Nephron progenitor cell (in vitro differentiated cells): ENCODE results near the gene PTK6.

Source experiments
- DNase-seq: peaks from one replicate; pipeline ENCODE4 v3.0.0; 2021
- H3K27ac Mint-ChIP-seq: 2 replicates; pipeline ENCODE4 v1.8.0; 2021; ENCODE audit warnings: mild to moderate bottlenecking, moderate library complexity, mixed read lengths
- H3K27me3 Mint-ChIP-seq: 2 replicates; pipeline ENCODE4 v1.8.0; 2021; ENCODE audit warnings: mild to moderate bottlenecking, low read depth, mixed read lengths; ENCODE audit not compliant: poor library complexity
- H3K36me3 Mint-ChIP-seq: 2 replicates; pipeline ENCODE4 v1.8.0; 2021; ENCODE audit warnings: low read depth, mixed read lengths
- H3K4me1 Mint-ChIP-seq: 2 replicates; pipeline ENCODE4 v1.8.0; 2021; ENCODE audit warnings: mixed read lengths
- H3K4me3 Mint-ChIP-seq: 2 replicates; pipeline ENCODE4 v1.8.0; 2021; ENCODE audit warnings: mild to moderate bottlenecking, moderate library complexity, mixed read lengths
- H3K9me3 Mint-ChIP-seq: 2 replicates; pipeline ENCODE4 v1.8.0; 2021; ENCODE audit warnings: mild to moderate bottlenecking, moderate library complexity, mixed read lengths
- CTCF ChIP-seq: fragments of 200-600 bp; sonication (generic); IDR thresholded peaks from 2 replicates; pipeline ENCODE4 v1.5.0; 2021; ENCODE audit warnings: antibody characterized with exemption

The PTK6 gene

GRCh38 chr20:63543131-63543530, 6.0 kb upstream of the PTK6 start:
- no peak for DNase-seq
- no peak for TF ChIP-seq CTCF
- Mint-ChIP-seq H3K4me3 (no peak overlapping the region), H3K36me3 (no peaks in the 10 kb centered on the region), H3K9me3 (no peaks in the 10 kb centered on the region), H3K27ac (no peak overlapping the region), H3K4me1 (no peaks in the 10 kb centered on the region), H3K27me3 (peaks cover 19% of the 10 kb centered on the region)

GRCh38 chr20:63542696-63543095, 5.5 kb upstream of the PTK6 start:
- peaks cover 19% of the 10 kb centered on the region for H3K27me3 Mint-ChIP-seq
- no peak for DNase-seq
- H3K9me3 Mint-ChIP-seq: no peaks in the 10 kb centered on the region
- no peaks in the 10 kb centered on the region for H3K36me3 Mint-ChIP-seq
- no peak overlapping the region for H3K27ac Mint-ChIP-seq
- H3K4me3 Mint-ChIP-seq: no peak overlapping the region
- H3K4me1 Mint-ChIP-seq: no peaks in the 10 kb centered on the region
- no peak for TF ChIP-seq CTCF

GRCh38 chr20:63542031-63542559, 4.9 kb upstream of the PTK6 start:
- Mint-ChIP-seq H3K36me3 (no peaks in the 10 kb centered on the region), H3K4me3 (no peak overlapping the region), H3K9me3 (no peaks in the 10 kb centered on the region), H3K4me1 (no peaks in the 10 kb centered on the region), H3K27me3 (peaks cover 19% of the 10 kb centered on the region), H3K27ac (no peak overlapping the region)
- no peak for TF ChIP-seq CTCF
- no peak for DNase-seq

GRCh38 chr20:63541371-63541770, 4.2 kb upstream of the PTK6 start:
- H3K4me3 Mint-ChIP-seq: no peak overlapping the region

GRCh38 chr20:63540417-63541186, 3.4 kb upstream of the PTK6 start:
- no peak overlapping the region for H3K4me3 Mint-ChIP-seq
- peaks cover 12% of the 10 kb centered on the region for H3K27me3 Mint-ChIP-seq
- H3K4me1 Mint-ChIP-seq: peaks cover 6% of the 10 kb centered on the region
- no peaks in the 10 kb centered on the region for H3K9me3 Mint-ChIP-seq
- no peak for TF ChIP-seq CTCF
- no peak for DNase-seq
- H3K36me3 Mint-ChIP-seq: no peaks in the 10 kb centered on the region
- H3K27ac Mint-ChIP-seq: no peak overlapping the region

More at GRCh38 chr20:63541371-63541770, 4.2 kb upstream of the PTK6 start:
- Mint-ChIP-seq H3K27me3 (peaks cover 18% of the 10 kb centered on the region), H3K9me3 (no peaks in the 10 kb centered on the region), H3K36me3 (no peaks in the 10 kb centered on the region), H3K27ac (no peak overlapping the region), H3K4me1 (peaks cover 2% of the 10 kb centered on the region)
- DNase-seq: no peak
- no peak for TF ChIP-seq CTCF
